GM19239 (cell line): Measurements from ENCODE around the gene GSTA2.
"Not testable (repeated sequence)": the region's sequence is repeated elsewhere in the genome, so short reads cannot be mapped to it uniquely, and the experiment has no call there.

Source experiments
- DNase-seq: peaks from one replicate; pipeline ENCODE4 v3.0.0; 2011; ENCODE audit warnings: low spot score; ENCODE audit not compliant: insufficient read length
- FAIRE-seq: peaks from 2 replicates; lab custom pipeline; 2011; peaks lifted over from hg19 to GRCh38; lab: Jason Lieb, UNC

GSTA2 gene

DNA sequence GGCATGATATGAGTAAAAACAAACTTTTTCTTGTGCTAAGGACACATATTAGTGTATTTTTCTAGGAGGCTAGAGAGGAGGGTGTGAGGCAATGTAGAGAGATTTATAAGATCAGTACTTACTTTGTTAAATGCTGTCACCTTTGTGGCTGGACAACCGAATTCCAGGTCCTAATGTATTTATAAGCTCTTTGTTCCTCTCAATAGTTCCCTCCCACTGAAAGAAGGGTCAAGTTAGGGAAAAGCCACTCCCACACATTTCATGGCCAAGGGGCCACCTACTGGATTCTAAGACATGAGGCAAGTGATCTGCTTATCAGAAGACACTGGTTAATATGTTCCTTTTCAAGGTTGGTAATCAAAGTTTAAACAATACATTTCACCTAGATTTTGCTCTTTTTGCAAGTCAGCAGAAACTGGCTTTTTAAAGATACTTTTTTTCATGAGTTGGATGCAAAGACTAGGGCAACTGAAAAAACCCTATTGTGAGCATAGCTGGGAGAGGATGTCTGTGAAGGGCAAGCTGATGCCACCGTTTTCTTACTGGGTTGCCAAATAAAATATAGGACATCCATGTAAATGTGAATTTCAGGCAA is at the start of gene GSTA2:
Gene GSTA2, minus strand, starts transcription at position 154 of the 595 bp plus-strand sequence. CDS start 5,528 bp downstream, outside the sequence.
- not testable (repeated sequence) for DNase-seq, FAIRE-seq

DNA sequence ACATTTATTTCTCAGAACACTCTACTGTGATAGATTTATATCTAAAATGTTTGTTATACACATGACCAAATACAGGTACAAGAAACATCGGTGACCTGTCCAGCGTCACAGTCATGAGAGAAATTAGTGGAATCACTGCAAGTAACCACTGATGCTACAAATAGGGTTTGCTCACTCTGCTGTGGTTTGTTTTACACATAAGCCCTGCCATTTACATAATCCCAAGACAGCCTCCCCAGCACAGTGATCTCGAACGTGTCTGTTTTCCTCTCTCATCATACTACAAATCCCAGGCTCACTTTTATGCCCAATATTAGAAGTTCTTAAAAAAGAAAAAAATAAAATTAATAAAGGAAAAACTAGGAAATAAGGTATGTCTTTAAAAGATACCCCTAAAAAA is 46.5 kb upstream of the GSTA2 start:
- DNase-seq, FAIRE-seq: not testable (repeated sequence)

DNA sequence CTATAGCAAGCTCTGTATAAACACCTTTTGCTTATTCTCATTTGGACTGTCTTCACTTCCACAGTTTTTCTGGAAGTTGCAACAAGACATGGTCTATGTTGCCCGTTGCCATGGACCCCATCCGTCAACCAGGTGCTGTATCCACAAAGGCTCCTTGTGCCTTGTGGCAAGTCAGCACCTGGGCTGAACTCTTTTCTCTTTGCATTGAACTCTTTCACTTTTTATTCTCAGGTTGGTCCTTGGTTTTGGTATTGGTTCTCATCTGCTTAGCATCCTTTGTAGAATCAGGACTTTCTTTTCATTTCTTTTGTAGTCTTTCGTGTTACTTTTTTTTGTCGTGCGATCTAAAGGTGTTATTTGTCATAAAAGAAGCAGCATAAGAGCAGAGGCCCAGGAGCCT is 45.4 kb upstream of the GSTA2 start:
- DNase-seq (no peak), FAIRE-seq (no peak)

DNA sequence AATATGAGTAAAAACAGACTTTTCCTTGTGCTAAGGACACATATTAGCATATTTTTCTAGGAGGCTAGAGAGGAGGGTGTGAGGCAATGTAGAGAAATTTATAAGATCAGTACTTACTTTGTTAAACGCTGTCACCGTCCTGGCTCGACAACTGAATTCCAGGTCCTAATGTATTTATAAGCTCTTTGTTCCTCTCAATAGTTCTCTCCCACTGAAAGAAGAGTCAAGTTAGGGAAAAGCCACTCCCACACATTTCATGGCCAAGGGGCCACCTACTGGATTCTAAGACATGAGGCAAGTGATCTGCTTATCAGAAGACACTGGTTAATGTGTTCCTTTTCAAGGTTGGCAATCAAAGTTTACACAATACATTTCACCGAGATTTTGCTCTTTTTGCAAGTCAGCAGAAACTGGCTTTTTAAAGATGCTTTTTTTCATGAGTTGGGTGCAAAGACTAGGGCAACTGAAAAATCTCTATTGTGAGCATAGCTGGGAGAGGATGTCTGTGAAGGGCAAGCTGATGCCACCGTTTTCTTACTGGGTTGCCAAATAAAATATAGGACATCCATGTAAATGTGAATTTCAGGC is 40.5 kb upstream of the GSTA2 start, which contains the start of gene GSTA1:
Gene GSTA1, minus strand, starts transcription at position 149 of the 588 bp plus-strand sequence. CDS start 4,549 bp downstream, outside the sequence.
- DNase-seq, FAIRE-seq: not testable (repeated sequence)

DNA sequence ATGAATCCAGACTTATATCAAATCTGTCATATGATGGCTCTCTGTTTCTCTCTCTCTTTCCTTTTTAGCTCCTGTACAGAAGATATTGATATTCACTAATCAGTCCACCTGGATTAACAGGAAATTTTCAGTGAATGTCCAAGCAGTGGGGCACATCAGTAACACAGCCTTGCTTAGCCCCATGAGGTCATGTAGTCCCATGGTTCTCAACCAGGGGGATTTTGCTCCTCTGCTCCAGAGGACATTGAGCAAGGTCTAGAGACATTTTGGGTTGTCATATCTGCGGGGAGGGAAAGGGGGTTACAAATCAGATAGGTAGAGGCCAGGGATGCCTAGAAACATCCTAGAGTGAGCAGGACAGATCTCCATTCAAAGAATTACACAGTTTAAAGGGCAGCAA is 39.5 kb upstream of the GSTA2 start:
- DNase-seq (no peak), FAIRE-seq (no peak)

DNA sequence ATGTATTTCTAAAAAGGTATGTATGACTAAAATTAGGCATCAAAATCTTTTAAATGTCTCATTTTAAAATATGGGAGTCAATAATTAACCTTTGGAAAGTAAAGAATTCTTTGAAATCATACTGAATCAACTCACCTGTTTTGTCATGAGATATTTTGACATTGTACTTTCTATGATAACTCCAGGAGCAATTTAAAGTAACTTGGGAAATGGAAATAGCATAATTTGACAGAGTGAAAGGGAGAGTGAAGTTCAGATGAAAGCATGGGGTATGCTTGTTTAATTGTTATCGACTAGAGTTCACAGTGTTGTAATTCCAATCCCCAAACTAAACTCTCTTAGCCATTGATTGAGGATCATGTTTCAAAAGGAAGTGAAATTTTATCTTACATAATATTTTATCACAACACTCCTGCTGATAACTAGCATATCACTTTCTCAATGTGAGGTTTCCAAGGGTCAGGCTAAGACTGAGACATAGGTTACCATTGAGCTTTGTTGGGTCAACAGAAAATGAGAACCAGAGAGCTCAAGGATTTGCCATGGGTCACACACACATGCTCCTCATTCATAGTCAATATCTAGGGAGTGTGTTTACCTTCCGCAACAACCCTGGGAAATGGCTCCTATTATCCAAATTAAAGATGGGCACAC is 38.0 kb upstream of the GSTA2 start:
- no peak for DNase-seq
- FAIRE-seq, result no peak

DNA sequence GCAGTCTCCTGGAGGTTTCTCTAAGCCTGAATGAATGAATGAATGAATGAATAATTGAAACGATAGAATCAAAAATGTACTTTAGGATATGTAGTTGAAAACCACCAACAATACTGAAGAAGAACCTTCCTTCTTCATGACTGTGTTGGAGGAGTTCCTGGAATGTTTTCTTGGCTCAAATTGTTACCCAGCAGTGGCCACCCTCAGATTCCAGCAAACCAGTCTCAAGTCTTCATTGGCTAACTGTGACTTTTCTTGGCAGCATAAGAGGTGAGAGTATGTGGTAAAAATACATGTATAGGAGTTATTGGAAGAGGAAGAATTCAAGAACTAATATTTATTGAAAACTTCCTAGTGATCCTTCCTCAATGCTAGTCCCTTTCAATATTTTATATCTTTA is 36.0 kb upstream of the GSTA2 start:
- not testable (repeated sequence) for FAIRE-seq, DNase-seq

DNA sequence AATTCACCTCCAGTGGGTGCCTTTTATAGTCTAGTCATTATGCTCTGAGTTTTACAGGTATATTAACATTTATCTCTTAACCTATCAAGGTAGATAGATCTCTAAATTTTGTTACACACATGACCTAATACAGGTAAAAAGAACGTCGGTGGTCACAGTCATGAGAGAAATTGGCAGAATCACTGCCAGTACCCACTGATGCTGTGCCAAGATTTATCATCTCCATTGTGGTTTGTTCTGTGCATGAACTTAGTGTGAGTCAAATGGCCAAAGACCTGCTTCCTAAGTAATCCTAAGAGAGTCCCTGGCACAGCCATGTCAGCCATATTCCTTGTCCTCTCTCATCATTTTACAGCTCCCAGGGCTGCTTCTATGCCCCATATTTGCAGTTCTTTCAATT is 31.1 kb upstream of the GSTA2 start:
- not testable (repeated sequence) for DNase-seq, FAIRE-seq

DNA sequence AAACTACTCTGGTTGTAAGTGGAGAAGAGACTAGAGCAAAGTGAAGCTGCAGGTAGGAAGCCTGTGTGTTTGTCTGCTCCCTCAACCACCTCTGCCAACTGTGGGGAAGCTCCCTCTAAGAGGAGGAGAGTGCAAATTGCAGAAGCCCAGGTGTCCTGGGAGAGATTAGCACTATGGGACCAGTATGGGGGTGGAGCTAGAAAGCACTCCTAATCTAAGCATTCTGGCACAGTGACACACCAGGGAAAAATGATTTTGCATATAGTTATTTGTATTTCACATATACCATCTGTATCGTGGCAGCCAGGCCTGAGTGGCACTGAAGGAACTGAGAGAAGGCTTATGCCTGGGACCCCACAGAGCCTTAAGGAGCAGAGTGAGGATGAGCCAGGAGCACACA is 27.6 kb upstream of the GSTA2 start:
- DNase-seq, result no peak
- FAIRE-seq, result no peak

DNA sequence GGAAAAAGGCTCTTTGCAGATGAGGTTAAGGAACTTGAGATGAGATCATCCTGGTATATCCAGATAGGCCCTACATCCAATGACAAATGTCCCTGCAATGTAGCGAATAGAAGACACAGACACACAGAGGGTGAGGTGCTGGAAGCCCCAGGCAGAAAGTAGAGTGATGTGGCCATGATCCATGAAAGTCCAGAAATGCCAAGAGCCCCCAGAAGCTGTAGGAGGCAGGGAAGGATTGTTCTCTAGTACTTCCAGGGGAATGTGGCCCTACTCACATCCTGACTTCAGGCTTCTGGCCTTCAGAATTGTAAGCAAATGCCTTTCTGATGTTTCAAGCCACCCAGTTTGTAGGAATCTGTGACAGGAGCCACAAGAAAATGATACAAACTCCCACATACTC is 26.4 kb upstream of the GSTA2 start:
- DNase-seq, FAIRE-seq: not testable (repeated sequence)

DNA sequence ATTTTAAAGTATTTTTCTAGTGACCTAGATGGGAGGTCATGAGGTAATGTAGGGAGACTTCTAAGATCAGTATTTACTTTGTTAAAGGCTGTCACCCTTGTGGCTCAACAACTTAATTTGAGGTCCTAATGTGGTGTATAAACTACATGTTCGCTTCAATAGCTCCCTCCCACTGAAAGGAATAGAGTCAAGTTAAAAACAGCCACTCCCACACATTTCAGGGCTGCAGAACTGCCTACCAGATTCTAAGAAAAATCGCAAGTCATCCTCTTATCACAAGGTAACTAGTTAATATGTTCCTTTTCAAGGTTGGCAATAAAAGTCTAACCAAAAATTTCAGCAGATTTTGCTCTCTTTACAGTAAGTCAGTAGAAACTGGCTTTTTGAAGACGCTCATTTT is 25.2 kb upstream of the GSTA2 start:
- FAIRE-seq, result no peak
- no peak for DNase-seq

DNA sequence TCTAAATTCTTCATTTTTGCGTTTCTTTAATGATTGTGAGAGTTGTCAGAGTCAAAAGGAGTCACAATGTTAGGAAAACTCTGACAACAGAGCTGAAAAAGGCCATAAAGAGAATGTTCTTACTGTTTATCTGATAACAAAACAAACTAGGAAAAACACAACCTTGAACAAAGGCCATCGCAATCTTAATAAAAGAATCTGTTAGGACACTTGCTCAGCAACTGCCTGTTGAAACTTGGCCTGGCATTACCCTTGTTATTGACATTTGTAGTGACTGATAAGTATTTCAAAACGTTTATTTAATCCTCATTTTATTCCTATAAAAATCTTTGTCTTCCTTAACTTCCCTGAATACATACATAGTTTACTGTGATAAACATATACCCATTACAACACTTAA is 24.6 kb upstream of the GSTA2 start:
- DNase-seq (no peak), FAIRE-seq (no peak)

DNA sequence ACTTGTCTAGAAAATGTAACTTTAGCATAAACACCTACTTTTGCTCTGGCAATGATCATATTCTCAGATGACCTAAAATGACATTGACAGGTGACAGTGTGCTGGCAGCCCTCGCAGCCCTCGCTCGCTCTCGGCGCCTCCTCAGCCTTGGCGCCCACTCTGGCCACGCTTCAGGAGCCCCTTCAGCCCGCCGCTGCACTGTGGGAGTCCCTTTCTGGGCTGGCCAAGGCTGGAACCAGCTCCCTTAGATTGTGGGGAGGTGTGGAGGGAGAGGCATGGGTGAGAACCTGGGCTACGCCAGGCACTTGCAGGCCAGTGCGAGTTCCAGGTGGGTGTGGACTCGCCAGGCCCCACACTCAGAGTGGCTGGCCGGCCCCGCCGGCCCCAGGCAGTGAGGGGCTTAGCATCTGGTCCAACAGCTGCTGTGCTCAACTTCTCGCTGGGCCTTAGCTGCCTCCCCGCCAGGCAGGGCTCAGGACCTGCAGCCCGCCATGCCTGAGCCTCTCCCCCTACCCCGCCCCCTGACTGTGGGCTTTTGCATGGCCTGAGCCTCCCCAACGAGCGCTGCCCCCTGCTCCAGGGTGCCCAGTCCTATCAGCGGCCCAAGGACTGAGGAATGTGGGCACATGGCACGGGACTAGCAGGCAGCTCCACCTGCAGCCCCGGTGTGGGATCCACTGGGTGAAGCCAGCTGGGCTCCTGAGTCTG is 23.1 kb upstream of the GSTA2 start:
- no peak for FAIRE-seq
- no peak for DNase-seq

DNA sequence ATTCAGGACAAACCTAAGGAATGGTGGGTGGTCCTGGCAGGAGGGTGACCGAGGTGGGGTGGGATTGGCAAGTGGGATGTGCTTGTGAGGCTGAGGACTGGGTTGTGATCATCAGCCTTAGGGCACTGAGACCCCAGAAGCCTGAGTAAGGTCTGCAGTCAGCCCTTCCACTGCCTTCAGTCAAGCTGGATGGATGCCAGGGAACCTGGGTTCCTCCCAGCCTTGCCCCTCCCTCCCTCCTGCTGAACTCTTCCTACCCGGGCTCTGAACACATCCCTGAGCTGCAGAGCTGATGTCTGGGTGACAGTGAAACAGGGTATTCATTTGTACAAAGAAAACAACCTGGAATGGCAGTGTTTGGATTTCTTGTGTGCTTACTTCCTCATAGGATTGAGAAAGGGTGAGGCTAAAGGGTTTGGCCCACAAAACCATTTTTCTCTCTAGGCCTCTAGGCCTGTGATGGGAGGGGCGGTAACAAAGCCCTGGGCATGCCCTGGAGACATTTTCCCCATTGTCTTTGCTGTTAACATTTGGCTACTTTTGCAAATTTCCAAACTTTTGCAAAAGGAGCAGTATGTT is 19.5 kb upstream of the GSTA2 start:
- not testable (repeated sequence) for FAIRE-seq, DNase-seq

DNA sequence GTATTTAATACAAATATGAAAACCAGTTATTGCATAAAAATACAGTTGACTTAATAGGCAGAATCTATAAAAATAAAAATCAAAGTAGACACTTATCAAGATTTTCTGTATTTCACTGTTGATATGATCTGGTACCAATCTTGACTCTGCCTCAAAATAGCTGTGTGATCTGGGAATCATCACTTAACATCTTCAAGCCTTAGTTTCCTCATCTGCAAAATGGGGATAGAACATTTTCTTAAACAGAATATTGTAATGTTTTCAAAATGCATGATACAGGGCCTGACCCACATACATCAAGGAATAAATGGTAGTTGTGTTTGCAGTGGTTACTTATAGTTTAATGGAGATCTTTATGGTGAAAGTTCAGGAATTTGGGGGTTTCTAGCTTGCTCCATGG is 18.9 kb upstream of the GSTA2 start:
- not testable (repeated sequence) for FAIRE-seq, DNase-seq

DNA sequence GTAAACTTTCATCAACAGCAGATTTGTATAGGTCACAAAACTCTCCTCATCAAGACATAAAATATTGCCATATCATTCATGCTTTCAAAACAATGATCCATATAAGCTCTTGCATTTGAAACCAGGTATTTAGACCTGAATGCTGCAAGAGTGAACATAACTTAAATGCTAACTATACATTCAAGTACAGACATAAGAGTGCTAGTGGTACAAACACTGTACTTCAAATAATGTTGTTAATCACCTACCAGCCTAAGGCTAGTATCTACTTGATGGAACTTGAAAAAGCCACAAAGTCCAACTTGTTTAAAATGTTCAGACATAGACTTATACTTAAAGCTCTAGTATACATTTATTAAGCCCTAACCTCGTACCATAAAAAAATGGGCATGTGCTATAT is 16.0 kb upstream of the GSTA2 start:
- DNase-seq, result no peak
- FAIRE-seq, result no peak

DNA sequence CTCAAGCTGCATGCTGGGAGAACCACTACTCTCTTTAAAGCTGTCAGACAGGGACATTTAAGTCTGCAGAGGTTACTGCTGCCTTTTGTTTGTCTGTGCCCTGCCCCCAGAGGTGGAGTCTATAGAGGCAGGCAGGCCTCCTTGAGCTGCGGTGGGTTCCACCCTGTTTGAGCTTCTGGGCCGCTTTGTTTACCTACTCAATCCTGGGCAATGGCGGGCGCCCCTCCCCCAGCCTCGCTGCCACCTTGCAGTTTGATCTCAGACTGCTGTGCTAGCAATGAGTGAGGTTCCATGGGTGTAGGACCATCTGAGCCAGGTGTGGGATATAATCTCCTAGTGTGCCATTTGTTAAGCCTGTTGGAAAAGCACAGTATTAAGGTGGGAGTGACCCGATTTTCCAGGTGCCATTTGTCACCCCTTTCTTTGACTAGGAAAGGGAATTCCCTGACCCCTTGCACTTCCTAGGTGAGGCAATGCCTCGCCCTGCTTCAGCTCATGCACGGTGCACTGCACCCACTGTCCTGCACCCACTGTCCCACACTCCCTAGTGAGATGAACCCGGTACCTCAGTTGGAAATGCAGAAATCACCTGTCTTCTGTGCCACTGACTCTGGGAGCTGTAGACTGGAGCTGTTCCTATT is 13.6 kb upstream of the GSTA2 start:
- not testable (repeated sequence) for DNase-seq, FAIRE-seq

DNA sequence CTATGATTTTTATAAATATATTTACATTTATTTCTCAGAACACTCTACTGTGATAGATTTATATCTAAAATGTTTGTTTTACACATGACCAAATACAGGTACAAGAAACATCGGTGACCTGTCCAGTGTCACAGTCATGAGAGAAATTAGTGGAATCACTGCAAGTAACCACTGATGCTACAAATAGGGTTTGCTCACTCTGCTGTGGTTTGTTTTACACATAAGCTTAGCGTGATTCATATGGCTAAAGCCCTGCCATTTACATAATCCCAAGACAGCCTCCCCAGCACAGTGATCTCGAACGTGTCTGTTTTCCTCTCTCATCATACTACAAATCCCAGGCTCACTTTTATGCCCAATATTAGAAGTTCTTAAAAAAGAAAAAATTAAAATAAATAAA is 6.1 kb upstream of the GSTA2 start:
- DNase-seq, FAIRE-seq: not testable (repeated sequence)

DNA sequence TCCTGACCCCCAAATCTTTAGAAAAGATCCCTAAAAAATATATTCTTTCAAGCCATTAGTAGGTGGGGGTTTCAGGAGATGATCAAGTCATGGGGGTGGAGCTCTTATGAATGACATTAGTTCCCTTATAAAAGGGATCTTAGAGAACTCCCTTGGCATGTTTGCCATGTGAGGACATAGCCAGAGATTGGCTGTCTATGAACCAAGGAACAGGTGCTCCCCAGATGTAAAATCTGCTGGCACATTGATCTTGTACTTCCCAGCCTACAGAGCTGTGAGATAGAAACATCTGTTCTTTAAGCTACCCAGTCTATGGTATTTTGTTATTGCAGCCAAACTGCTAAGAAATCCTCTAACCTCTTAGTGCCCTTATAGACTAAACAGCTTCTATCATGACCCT is 4.4 kb upstream of the GSTA2 start:
- not testable (repeated sequence) for FAIRE-seq

More for the DNA sequence above, 4.4 kb upstream of the GSTA2 start:
- DNase-seq, result not testable (repeated sequence)
